Measurements from ENCODE around the gene TMEM11. TPM values are rescaled to one million over a fixed set of nuclear protein-coding genes. Genes with fewer than 3 reads are reported as not detected.

TMEM11 gene
- total RNA-seq, 1 experiment from 2014 or later = 33.5 TPM

GRCh38 chr17:21165922-21166594, 47.9 kb downstream of the TMEM11 start:
- H3K9me3 Mint-ChIP-seq (ENCODE audit: unreplicated experiment) = no peaks in the 10 kb centered on the region
- H3K27ac Mint-ChIP-seq (ENCODE audit: low read depth, unreplicated experiment) = no peak overlapping the region
- CTCF ChIA-PET = interaction anchor here (0.6 kb wide), 1 partner anchor 151 kb away, joined by 3 read pairs; no protein-coding TSS in a partner anchor
- H3K4me1 Mint-ChIP-seq (ENCODE audit: insufficient read depth, unreplicated experiment) = no peaks in the 10 kb centered on the region
- H3K4me3 Mint-ChIP-seq (ENCODE audit: unreplicated experiment) = no peak overlapping the region
- intact Hi-C loops (cut with micrococcal nuclease) = no loop called here
- no TSS peak for BruUV-seq (replicated peaks)
- no peak for DNase-seq (ENCODE audit: unreplicated experiment)
- TF ChIP-seq CTCF (IDR thresholded peaks at IDR 0.05; ENCODE audit: unreplicated experiment) = no peak
- POLR2A ChIA-PET = interaction anchor here (0.7 kb wide), 1 partner anchor 66 kb away, joined by 3 read pairs; no protein-coding TSS in a partner anchor
- H3K27me3 Mint-ChIP-seq (ENCODE audit: insufficient read depth, unreplicated experiment) = no peaks in the 10 kb centered on the region
- no peaks in the 10 kb centered on the region for H3K36me3 Mint-ChIP-seq (ENCODE audit: insufficient read depth, unreplicated experiment)

- H3K36me3 Mint-ChIP-seq (ENCODE audit: insufficient read depth, unreplicated experiment) = no peaks in the 10 kb centered on the region
- no peaks in the 10 kb centered on the region for H3K27me3 Mint-ChIP-seq (ENCODE audit: insufficient read depth, unreplicated experiment)
- no peaks in the 10 kb centered on the region for H3K4me1 Mint-ChIP-seq (ENCODE audit: insufficient read depth, unreplicated experiment)
- TF ChIP-seq CTCF (IDR thresholded peaks at IDR 0.05; ENCODE audit: unreplicated experiment) = no peak
- no peak overlapping the region for H3K27ac Mint-ChIP-seq (ENCODE audit: low read depth, unreplicated experiment)
- POLR2A ChIA-PET = no interaction called here
- no peak overlapping the region for H3K4me3 Mint-ChIP-seq (ENCODE audit: unreplicated experiment)
- BruUV-seq (replicated peaks) = no TSS peak
- CTCF ChIA-PET = no interaction called here
- H3K9me3 Mint-ChIP-seq (ENCODE audit: unreplicated experiment) = no peaks in the 10 kb centered on the region
- intact Hi-C loops (cut with micrococcal nuclease) = no loop called here
- no peak for DNase-seq (ENCODE audit: unreplicated experiment)
These were observed 49.3 kb downstream of the TMEM11 start for GRCh38 chr17:21164620-21165019.

GRCh38 chr17:21164216-21164615, 49.7 kb downstream of the TMEM11 start:
- Mint-ChIP-seq H3K9me3 (ENCODE audit: unreplicated experiment) (no peaks in the 10 kb centered on the region), H3K27me3 (ENCODE audit: insufficient read depth, unreplicated experiment) (no peaks in the 10 kb centered on the region), H3K36me3 (ENCODE audit: insufficient read depth, unreplicated experiment) (no peaks in the 10 kb centered on the region), H3K4me3 (ENCODE audit: unreplicated experiment) (no peak overlapping the region), H3K27ac (ENCODE audit: low read depth, unreplicated experiment) (no peak overlapping the region), H3K4me1 (ENCODE audit: insufficient read depth, unreplicated experiment) (no peaks in the 10 kb centered on the region)
- intact Hi-C loops (cut with micrococcal nuclease) = no loop called here
- BruUV-seq (replicated peaks) = no TSS peak
- no peak for TF ChIP-seq CTCF (IDR thresholded peaks at IDR 0.05; ENCODE audit: unreplicated experiment)
- CTCF ChIA-PET = interaction anchor here (0.5 to 0.8 kb wide), 2 partner anchors 13 to 117 kb away, joined by 3 to 4 read pairs; no protein-coding TSS in a partner anchor
- no peak for DNase-seq (ENCODE audit: unreplicated experiment)
- POLR2A ChIA-PET = no interaction called here

- H3K36me3 Mint-ChIP-seq (ENCODE audit: insufficient read depth, unreplicated experiment) = peaks cover 5% of the 10 kb centered on the region
- CTCF ChIA-PET = interaction anchor here (0.6 to 0.8 kb wide), 2 partner anchors 9 to 12 kb away, joined by 3 read pairs; no protein-coding TSS in a partner anchor
- no peak for TF ChIP-seq CTCF (IDR thresholded peaks at IDR 0.05; ENCODE audit: unreplicated experiment)
- no peak for DNase-seq (ENCODE audit: unreplicated experiment)
- no peaks in the 10 kb centered on the region for H3K27me3 Mint-ChIP-seq (ENCODE audit: insufficient read depth, unreplicated experiment)
- H3K9me3 Mint-ChIP-seq (ENCODE audit: unreplicated experiment) = no peaks in the 10 kb centered on the region
- H3K4me1 Mint-ChIP-seq (ENCODE audit: insufficient read depth, unreplicated experiment) = no peaks in the 10 kb centered on the region
- no peak overlapping the region for H3K27ac Mint-ChIP-seq (ENCODE audit: low read depth, unreplicated experiment)
- intact Hi-C loops (cut with micrococcal nuclease) = no loop called here
- POLR2A ChIA-PET = no interaction called here
- H3K4me3 Mint-ChIP-seq (ENCODE audit: unreplicated experiment) = no peak overlapping the region
- BruUV-seq (replicated peaks) = no TSS peak
These were observed 50.9 kb downstream of the TMEM11 start for GRCh38 chr17:21163101-21163500.

All from MCF 10A (cell line).